ENCODE results near the gene STT3A.
A peak's percentile ranks its signal among the peaks of the same experiment; 100 is the strongest.

STT3A gene

DNA sequence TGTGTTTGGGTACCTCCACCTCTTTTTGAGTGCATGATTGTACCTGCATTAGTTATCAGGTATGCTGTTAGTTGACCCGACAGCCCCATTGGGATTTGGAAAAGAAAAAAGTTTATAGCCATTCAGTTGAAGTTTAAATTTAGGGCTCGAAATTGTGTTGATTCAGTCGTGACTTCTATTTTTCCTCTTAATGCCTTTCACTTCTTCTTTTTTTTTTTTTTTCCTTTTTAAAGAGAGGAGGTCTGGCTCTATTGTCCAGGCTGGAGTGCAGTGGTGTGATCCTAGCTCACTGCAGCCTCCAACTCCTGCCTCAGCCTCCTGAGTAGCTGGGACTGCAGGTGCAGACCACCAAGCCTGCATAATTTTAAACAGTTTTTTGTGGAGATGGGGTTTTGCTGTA lies 2.3 kb downstream of the STT3A start:
- no peak for DNase-seq
- Mint-ChIP-seq H3K36me3 (ENCODE audit: insufficient read depth) (peaks cover 54% of the 10 kb centered on the region), H3K9me3 (no peaks in the 10 kb centered on the region), H3K4me3 (no peak overlapping the region), H3K27ac (no peak overlapping the region), H3K27me3 (no peaks in the 10 kb centered on the region), H3K4me1 (ENCODE audit: low read depth in 2 of 2) (peaks cover 36 to 38% of the 10 kb centered on the region in 2 donors)
- no peak for ATAC-seq (replicated peaks)

DNA sequence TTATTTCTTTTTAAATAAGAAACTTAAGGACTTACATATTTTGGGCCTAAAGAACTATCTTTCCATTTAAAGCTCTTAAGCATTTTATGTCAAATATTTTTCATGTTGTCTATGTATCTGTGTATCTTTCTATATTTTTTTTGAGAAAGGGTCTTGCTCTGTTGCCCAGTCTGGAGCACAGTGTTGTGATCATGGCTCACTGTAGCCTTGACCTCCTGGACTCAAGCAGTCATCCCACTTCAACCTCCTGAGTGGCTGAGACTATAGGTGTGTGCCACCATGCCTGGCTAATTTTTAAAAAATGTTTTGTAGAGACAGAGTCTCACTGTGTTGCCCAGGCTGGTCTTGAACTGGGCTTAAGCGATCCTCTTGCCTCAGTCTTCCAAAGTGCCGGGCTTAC lies 8.0 kb downstream of the STT3A start:
- H3K4me1 Mint-ChIP-seq (ENCODE audit: low read depth in 2 of 2), result peaks cover 6 to 17% of the 10 kb centered on the region in 2 donors
- H3K36me3 Mint-ChIP-seq (ENCODE audit: insufficient read depth), result peaks cover 85% of the 10 kb centered on the region
- no peaks in the 10 kb centered on the region for H3K27me3 Mint-ChIP-seq
- no peak overlapping the region for H3K27ac Mint-ChIP-seq
- DNase-seq (no peak), ATAC-seq (replicated peaks) (no peak)
- no peaks in the 10 kb centered on the region for H3K9me3 Mint-ChIP-seq
- no peak overlapping the region for H3K4me3 Mint-ChIP-seq

DNA sequence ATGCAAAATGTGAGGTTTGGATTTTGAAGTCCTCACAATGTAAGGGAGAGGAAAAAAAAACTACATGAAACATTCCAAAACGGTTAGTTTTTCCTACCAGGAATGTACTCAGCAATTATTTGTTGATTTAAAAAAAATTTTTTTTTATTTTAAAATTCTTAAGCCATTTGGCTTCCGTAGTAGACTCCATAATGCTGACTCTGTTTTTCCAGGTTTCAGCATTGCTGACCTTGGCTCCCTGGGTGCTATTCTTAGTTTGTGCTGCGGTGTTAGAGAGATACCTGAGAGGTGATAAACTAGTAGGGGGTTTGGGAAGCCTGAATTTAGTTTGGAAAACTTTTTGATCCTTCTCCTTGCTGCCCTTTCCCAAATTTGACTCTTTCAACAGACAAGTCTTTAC lies 10.6 kb downstream of the STT3A start:
- H3K4me1 Mint-ChIP-seq (ENCODE audit: low read depth in 2 of 2), result peaks cover 0 to 13% of the 10 kb centered on the region in 2 donors
- DNase-seq, result no peak
- no peak for ATAC-seq (replicated peaks)
- H3K36me3 Mint-ChIP-seq (ENCODE audit: insufficient read depth), result peaks cover 94% of the 10 kb centered on the region
- H3K27ac Mint-ChIP-seq, result no peak overlapping the region
- no peaks in the 10 kb centered on the region for H3K9me3 Mint-ChIP-seq
- H3K27me3 Mint-ChIP-seq, result no peaks in the 10 kb centered on the region
- H3K4me3 Mint-ChIP-seq, result no peak overlapping the region

DNA sequence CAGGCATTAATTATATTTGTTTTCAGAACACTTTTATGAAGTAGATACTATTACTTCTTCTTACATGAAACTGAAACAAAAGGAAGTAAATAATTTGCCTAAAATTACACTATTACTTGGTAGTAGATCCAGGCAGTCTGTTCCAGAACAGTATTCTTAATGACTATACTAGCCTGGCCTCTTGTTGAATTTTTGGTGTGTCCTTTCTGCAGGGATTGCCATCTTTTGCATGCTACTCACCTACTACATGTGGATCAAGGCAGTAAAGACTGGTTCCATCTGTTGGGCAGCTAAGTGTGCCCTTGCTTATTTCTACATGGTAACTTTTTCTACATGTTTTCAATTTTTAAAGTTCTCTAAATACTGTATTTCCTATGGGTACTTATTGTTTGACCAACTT lies 12.8 kb downstream of the STT3A start:
- H3K4me1 Mint-ChIP-seq (ENCODE audit: low read depth in 2 of 2), result peaks cover 0 to 13% of the 10 kb centered on the region in 2 donors
- H3K27ac Mint-ChIP-seq, result no peak overlapping the region
- no peak overlapping the region for H3K4me3 Mint-ChIP-seq
- ATAC-seq (replicated peaks) (no peak), DNase-seq (no peak)
- no peaks in the 10 kb centered on the region for H3K27me3 Mint-ChIP-seq
- H3K36me3 Mint-ChIP-seq (ENCODE audit: insufficient read depth), result peaks cover 97% of the 10 kb centered on the region
- no peaks in the 10 kb centered on the region for H3K9me3 Mint-ChIP-seq

DNA sequence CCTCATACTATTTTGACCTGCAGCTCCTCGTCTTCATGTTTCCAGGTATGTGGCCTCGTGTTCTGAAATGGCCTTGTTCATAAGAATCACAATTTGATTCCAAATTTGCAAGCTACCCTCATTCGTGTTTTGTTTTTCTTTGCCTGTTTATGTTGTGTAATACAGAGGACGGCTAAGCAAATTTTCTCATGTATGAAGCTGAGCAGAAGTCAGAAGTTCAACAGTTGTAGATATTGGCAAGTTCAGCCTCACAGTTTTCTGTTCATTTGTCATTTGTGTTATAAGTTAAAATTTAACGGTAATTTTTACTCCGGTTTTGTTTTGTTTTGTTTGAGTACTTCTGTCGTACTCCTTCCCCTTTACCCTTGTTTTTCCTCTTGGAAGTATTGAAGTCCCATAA lies 16.9 kb downstream of the STT3A start:
- H3K9me3 Mint-ChIP-seq, result no peaks in the 10 kb centered on the region
- H3K36me3 Mint-ChIP-seq (ENCODE audit: insufficient read depth), result peaks cover 99% of the 10 kb centered on the region
- no peak overlapping the region for H3K27ac Mint-ChIP-seq
- no peak for ATAC-seq (replicated peaks)
- peaks cover 0 to 2% of the 10 kb centered on the region in 2 donors for H3K4me1 Mint-ChIP-seq (ENCODE audit: low read depth in 2 of 2)
- DNase-seq, result no peak
- H3K27me3 Mint-ChIP-seq, result no peaks in the 10 kb centered on the region
- no peak overlapping the region for H3K4me3 Mint-ChIP-seq

DNA sequence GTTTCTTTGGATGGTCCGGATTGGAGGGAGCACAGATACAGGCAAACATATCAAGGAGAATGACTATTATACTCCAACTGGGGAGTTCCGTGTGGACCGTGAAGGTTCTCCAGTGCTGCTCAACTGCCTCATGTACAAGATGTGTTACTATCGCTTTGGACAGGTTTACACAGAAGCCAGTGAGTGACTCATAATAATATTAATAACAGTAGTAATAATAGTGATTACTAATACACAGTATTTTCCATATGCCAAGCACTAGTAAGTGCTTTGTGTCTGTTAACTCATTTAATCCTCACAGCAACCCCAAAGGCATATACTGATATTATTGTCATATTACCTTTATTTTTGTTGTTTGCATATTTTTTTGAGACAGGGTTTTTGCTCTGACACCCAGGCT lies 25.7 kb downstream of the STT3A start:
- H3K36me3 Mint-ChIP-seq (ENCODE audit: insufficient read depth), result peaks cover 72% of the 10 kb centered on the region
- ATAC-seq (replicated peaks), result no peak

DNA sequence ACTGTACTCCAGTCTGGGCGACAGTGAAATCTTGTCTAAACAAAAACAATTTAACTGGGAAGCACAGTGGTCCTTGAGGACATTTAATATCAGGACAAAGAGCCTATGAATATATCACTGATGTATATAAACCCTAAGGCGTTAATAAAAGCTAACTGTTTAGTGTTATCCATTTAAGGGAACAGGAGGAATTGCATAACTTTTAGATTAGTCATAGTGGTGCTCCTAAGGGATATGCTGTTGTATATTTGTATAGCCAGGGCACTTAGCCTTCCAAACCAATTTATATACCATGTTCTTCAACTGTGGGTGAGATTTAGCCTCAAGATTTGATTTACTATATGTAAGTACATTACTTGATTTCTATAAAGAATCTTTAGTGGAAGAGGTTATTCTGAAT lies 29.3 kb downstream of the STT3A start:
- DNase-seq, result no peak
- H3K27ac Mint-ChIP-seq, result peak overlapping the region in 1 of 2 donors; percentile 10
- H3K4me1 Mint-ChIP-seq (ENCODE audit: low read depth in 2 of 2), result peaks cover 16 to 18% of the 10 kb centered on the region in 2 donors
- no peaks in the 10 kb centered on the region for H3K27me3 Mint-ChIP-seq
- no peaks in the 10 kb centered on the region for H3K9me3 Mint-ChIP-seq
- no peak overlapping the region for H3K4me3 Mint-ChIP-seq
- no peak for ATAC-seq (replicated peaks)
- peaks cover 57% of the 10 kb centered on the region for H3K36me3 Mint-ChIP-seq (ENCODE audit: insufficient read depth)

More for the DNA sequence above, 25.7 kb downstream of the STT3A start:
- H3K4me1 Mint-ChIP-seq (ENCODE audit: low read depth in 2 of 2), result no peaks in the 10 kb centered on the region
- no peak overlapping the region for H3K27ac Mint-ChIP-seq
- H3K4me3 Mint-ChIP-seq, result no peak overlapping the region
- no peaks in the 10 kb centered on the region for H3K27me3 Mint-ChIP-seq
- DNase-seq, result no peak
- H3K9me3 Mint-ChIP-seq, result no peaks in the 10 kb centered on the region

DNA sequence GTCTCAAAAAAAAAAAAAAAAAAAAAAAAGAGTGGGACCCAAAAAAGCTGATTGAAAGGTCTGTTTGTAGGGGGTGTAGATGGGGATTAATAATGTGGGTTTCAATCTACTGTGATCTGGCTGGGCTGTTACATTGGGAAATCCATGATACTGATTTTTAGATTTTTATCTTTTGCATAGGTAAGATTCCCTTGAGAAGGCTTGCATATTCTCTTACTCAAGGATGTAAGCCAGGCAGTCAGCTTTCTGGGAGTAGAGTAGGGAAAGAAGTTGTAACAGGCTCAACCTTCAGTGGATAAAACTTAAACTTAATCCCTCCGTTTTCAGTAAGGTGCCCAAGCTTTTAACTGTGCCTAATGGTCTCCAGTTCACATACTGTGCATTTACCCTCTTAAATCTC lies 30.4 kb downstream of the STT3A start:
- peaks cover 54% of the 10 kb centered on the region for H3K36me3 Mint-ChIP-seq (ENCODE audit: insufficient read depth)
- peaks cover 16 to 18% of the 10 kb centered on the region in 2 donors for H3K4me1 Mint-ChIP-seq (ENCODE audit: low read depth in 2 of 2)
- DNase-seq, result no peak
- no peak overlapping the region for H3K4me3 Mint-ChIP-seq
- no peak for ATAC-seq (replicated peaks)
- no peaks in the 10 kb centered on the region for H3K9me3 Mint-ChIP-seq
- H3K27ac Mint-ChIP-seq, result peak overlapping the region; percentile 33 to 46
- no peaks in the 10 kb centered on the region for H3K27me3 Mint-ChIP-seq

DNA sequence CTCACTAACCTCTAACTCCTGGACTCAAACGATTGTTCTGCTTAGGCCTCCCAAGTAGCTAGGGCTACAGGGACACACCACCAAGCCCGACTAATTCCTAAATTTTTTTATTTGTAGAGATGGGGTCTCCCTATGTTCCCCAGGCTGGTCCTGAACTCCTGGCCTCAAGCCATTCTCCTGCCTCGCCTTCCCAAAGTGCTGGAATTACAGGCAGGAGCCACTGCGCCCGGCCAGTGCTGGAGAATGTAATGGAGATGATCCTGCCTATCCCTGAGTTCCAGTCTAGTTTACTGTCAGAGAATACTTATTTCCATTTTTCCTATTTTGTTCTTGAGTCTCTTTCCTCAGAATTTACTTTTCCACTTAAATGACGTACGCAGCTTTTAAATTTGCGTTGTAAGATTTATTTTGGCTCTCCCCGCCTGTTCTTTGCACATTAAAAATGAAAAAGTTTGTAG lies 32.1 kb downstream of the STT3A start, which contains the start of gene CHEK1:
CHEK1 (plus strand) TSS at position 408 of the 458 bp plus-strand sequence. CDS start 1,606 bp downstream, outside the sequence.
- H3K36me3 Mint-ChIP-seq (ENCODE audit: insufficient read depth), result peaks cover 39% of the 10 kb centered on the region
- H3K27me3 Mint-ChIP-seq, result no peaks in the 10 kb centered on the region
- H3K9me3 Mint-ChIP-seq, result no peaks in the 10 kb centered on the region
- ATAC-seq (replicated peaks), result no peak
- H3K4me3 Mint-ChIP-seq, result peak within 1 kb of the TSS; percentile 91 to 93
- H3K4me1 Mint-ChIP-seq (ENCODE audit: low read depth in 2 of 2), result peaks cover 16 to 18% of the 10 kb centered on the region in 2 donors
- peak within 1 kb of the TSS; percentile 89 to 94 for H3K27ac Mint-ChIP-seq
- no peak for DNase-seq

DNA sequence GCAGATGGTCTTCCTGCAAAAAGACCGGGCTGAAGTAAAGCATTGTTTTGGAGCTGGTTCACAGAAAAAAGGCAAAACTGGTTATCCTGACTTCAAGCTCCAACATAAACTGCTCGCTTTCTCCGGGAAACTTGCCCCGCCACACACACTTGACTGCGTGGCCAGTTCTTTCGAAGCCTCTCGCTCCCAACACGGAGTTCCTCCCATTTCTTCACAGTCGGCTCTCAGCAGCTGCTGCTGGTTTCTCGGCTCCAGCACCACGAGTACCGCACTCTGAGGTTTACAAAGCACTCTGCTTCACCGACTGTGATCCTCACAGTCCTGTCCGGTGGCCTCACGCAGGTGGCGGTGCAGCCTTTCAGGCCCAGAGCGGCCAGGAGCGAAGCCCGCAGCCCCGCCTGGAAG lies 32.6 kb downstream of the STT3A start:
- Mint-ChIP-seq H3K9me3 (no peaks in the 10 kb centered on the region), H3K36me3 (ENCODE audit: insufficient read depth) (peaks cover 34% of the 10 kb centered on the region), H3K4me3 (peak overlapping the region; percentile 91 to 93), H3K27me3 (no peaks in the 10 kb centered on the region), H3K27ac (peak overlapping the region; percentile 89 to 94), H3K4me1 (ENCODE audit: low read depth in 2 of 2) (peaks cover 16 to 18% of the 10 kb centered on the region in 2 donors)
- ATAC-seq (replicated peaks) (no peak), DNase-seq (no peak)

DNA sequence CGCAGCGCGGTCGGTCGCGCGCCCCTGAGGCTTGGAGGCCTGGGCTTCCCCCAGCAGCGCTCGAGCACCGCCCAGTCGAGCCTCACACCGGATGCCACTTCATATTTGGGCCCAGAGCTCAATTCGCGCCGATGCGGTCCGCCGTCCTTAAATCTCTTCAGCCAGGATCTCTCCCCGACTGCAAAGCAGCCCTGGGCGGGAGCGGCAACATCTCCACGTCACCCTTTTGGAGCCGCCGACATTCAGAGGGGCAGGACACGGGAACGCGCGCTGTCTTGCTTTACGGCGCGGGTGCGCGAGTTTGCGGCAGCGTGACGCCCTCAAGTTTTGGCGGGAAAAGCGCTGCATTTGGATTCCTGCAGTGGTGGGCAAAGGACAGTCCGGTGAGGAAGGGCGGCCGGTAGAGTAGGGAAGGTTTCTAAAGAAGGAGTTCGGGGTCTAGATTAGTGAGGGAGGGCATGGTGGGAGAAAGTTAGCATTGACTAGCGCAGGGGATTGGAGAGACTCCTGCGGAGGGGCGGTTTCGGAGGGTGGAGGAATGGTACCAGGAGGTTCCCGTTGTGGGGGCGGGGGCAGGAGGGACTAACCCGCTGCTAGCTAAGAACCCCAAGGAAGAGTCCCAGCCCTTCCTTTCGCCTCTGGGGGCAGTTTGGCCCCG lies 33.1 kb downstream of the STT3A start:
- Mint-ChIP-seq H3K27me3 (no peaks in the 10 kb centered on the region), H3K27ac (peak overlapping the region; percentile 89 to 94), H3K4me1 (ENCODE audit: low read depth in 2 of 2) (peaks cover 16 to 18% of the 10 kb centered on the region in 2 donors), H3K4me3 (peak overlapping the region; percentile 91 to 93), H3K9me3 (no peaks in the 10 kb centered on the region), H3K36me3 (ENCODE audit: insufficient read depth) (peaks cover 29% of the 10 kb centered on the region)
- DNase-seq (peak; percentile 73 to 82 (median 77)), ATAC-seq (replicated peaks) (peak; percentile 94)

DNA sequence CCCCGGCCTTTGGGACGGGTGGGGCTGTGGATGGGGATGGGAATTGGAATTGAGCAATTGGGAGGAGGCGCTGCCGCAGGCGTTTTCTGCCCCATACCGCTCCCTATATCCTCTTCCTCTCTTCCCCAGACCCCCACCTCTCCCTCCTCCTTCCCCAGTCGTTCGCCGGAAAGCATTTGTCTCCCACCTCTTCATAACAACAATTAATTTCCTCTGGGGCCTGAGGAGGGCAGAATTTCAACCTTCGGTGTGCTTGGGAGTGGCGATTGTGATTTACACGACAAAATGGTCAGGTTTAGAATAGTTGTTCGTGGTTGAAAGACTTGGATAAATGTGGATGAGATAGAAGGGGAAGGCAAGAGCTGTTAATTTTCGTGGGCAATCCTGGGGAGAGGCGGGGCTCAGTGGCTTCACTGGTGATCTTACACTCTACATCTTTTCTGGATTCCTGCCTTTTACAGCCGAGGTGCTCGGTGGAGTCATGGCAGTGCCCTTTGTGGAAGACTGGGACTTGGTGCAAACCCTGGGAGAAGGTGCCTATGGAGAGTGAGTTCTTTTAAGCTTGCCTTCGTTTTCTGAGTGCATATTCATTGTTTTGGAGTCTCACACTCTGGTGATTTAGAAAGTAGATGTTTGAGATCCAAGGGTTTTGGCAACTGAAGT lies 33.8 kb downstream of the STT3A start:
- peak overlapping the region; percentile 89 to 94 for H3K27ac Mint-ChIP-seq
- ATAC-seq (replicated peaks), result peak; percentile 25
- H3K4me3 Mint-ChIP-seq, result peak overlapping the region; percentile 91 to 93
- peaks cover 22% of the 10 kb centered on the region for H3K36me3 Mint-ChIP-seq (ENCODE audit: insufficient read depth)
- peak; percentile 10 to 27 (median 21) for DNase-seq
- no peaks in the 10 kb centered on the region for H3K9me3 Mint-ChIP-seq
- no peaks in the 10 kb centered on the region for H3K27me3 Mint-ChIP-seq
- peaks cover 16 to 18% of the 10 kb centered on the region in 2 donors for H3K4me1 Mint-ChIP-seq (ENCODE audit: low read depth in 2 of 2)

DNA sequence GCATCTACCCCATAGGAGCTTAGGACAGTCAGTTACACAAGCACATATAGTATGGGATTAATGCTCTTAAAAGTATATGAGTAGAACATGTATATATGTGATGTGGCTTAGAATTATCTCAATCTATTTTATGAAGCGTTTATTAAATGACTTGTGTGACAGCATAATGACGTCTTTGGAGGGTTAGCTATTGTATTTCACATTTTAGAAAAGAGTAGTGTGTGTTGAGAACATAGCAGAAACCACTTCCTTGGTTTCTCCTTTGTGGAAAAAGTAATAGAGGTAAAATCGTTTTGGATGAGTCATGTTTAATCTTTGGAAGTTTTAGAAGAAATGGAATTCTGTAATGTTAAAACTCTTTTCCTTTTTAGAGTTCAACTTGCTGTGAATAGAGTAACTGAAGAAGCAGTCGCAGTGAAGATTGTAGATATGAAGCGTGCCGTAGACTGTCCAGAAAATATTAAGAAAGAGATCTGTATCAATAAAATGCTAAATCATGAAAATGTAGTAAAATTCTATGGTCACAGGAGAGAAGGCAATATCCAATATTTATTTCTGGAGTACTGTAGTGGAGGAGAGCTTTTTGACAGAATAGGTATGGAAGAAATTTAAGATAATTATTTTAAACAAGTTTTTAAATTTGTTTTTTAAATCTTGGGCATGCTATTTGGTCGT lies 34.7 kb downstream of the STT3A start:
- ATAC-seq (replicated peaks) (no peak), DNase-seq (no peak)
- Mint-ChIP-seq H3K27me3 (no peaks in the 10 kb centered on the region), H3K36me3 (ENCODE audit: insufficient read depth) (peaks cover 20% of the 10 kb centered on the region), H3K4me3 (peak overlapping the region; percentile 91 to 93), H3K4me1 (ENCODE audit: low read depth in 2 of 2) (peaks cover 16 to 18% of the 10 kb centered on the region in 2 donors), H3K9me3 (no peaks in the 10 kb centered on the region), H3K27ac (no peak overlapping the region)
